Keratinocyte (primary cell): ENCODE results near the gene SLC25A15. TPM values are rescaled to one million over a fixed set of nuclear protein-coding genes. Genes with fewer than 3 reads are reported as not detected.

Experiments used
- DNase-seq: peaks from one replicate; pipeline ENCODE4 v3.0.0-alpha.2; 2011; ENCODE audit warnings: low read depth, missing footprints, low spot score
- FAIRE-seq: peaks from 2 replicates; lab custom pipeline; 2011; peaks lifted over from hg19 to GRCh38; lab: Jason Lieb, UNC
- H2AFZ ChIP-seq: 2 replicates; pipeline ENCODE4 v1.6.0; 2012; ENCODE audit warnings: low read length, control low read depth, inconsistent platforms; ENCODE audit not compliant: control insufficient read depth
- H3K27ac ChIP-seq: 2 replicates; pipeline ENCODE4 v1.5.1; 2011; ENCODE audit warnings: low read length; ENCODE audit not compliant: control insufficient read depth, insufficient read depth
- H3K27me3 ChIP-seq: 3 replicates; pipeline ENCODE4 v1.6.0; 2011; ENCODE audit warnings: low read length; ENCODE audit not compliant: control insufficient read depth, insufficient read depth; ENCODE audit errors: extremely low read depth
- H3K36me3 ChIP-seq, 2 experiments: 2 replicates in 1 of 2; 3 replicates in 1 of 2; pipeline ENCODE4 v1.5.1; 2011; ENCODE audit warnings: low read length in 2 of 2, mild to moderate bottlenecking in 1 of 2; ENCODE audit not compliant: control insufficient read depth in 2 of 2, insufficient read depth in 2 of 2; ENCODE audit errors: extremely low read depth in 1 of 2
- H3K4me1 ChIP-seq: 3 replicates; pipeline ENCODE4 v1.5.1; 2011; ENCODE audit warnings: low read length; ENCODE audit not compliant: control insufficient read depth, insufficient read depth; ENCODE audit errors: extremely low read depth
- H3K4me2 ChIP-seq: 3 replicates; pipeline ENCODE4 v1.6.0; 2011; ENCODE audit warnings: low read depth, low read length; ENCODE audit not compliant: control insufficient read depth, insufficient read depth; ENCODE audit errors: extremely low read depth
- H3K4me3 ChIP-seq, 3 experiments: fragments of 200-600 bp in 1 of 3; sonication (generic) in 1 of 3; 2 replicates in 2 of 3; 3 replicates in 1 of 3; pipeline ENCODE4 v1.5.1; 2011 to 2016; ENCODE audit warnings: low read length in 3 of 3, mild to moderate bottlenecking in 3 of 3, control low read depth in 2 of 3, inconsistent platforms in 1 of 3, low read depth in 1 of 3, mixed read lengths in 1 of 3, mixed run types in 1 of 3, moderate library complexity in 1 of 3; ENCODE audit not compliant: control insufficient read depth in 2 of 3, insufficient read depth in 2 of 3; ENCODE audit errors: extremely low read depth in 1 of 3
- H3K79me2 ChIP-seq: 2 replicates; pipeline ENCODE4 v1.6.0; 2012; ENCODE audit warnings: low read length; ENCODE audit not compliant: control insufficient read depth, insufficient read depth
- H3K9ac ChIP-seq: 3 replicates; pipeline ENCODE4 v1.6.0; 2011; ENCODE audit warnings: low read length; ENCODE audit not compliant: control insufficient read depth, insufficient read depth; ENCODE audit errors: extremely low read depth
- H3K9me1 ChIP-seq: 3 replicates; pipeline ENCODE4 v1.6.0; 2011; ENCODE audit warnings: low read length; ENCODE audit not compliant: control insufficient read depth, insufficient read depth; ENCODE audit errors: extremely low read depth
- H3K9me3 ChIP-seq: 2 replicates; pipeline ENCODE4 v1.5.1; 2012; ENCODE audit warnings: low read depth, low read length; ENCODE audit not compliant: control insufficient read depth
- H4K20me1 ChIP-seq: 3 replicates; pipeline ENCODE4 v1.6.0; 2011; ENCODE audit warnings: low read length; ENCODE audit not compliant: control insufficient read depth, insufficient read depth; ENCODE audit errors: extremely low read depth
- CTCF ChIP-seq, 3 experiments: IDR thresholded peaks in 1 of 3; conservative IDR thresholded peaks in 1 of 3; optimal IDR thresholded peaks in 1 of 3; 2 replicates in 2 of 3; 3 replicates in 1 of 3; pipeline versions ENCODE3 to v1.5.1; 2011; ENCODE audit warnings: low read length in 3 of 3, mild to moderate bottlenecking in 3 of 3, moderate library complexity in 2 of 3, control low read depth in 1 of 3, inconsistent platforms in 1 of 3; ENCODE audit not compliant: insufficient read depth in 2 of 3; ENCODE audit errors: extremely low read depth in 1 of 3
- EZH2 ChIP-seq: IDR thresholded peaks from one replicate; pipeline ENCODE4 v1.6.1; 2012; ENCODE audit warnings: inconsistent platforms, mild to moderate bottlenecking, low read length, moderate library complexity
- dilution Hi-C: fragments of 300-500 bp; cut with MboI; formaldehyde crosslinking; loops from one replicate; pipeline ENCODE4 v1.7.0; 2020; ENCODE audit warnings: low sequenced_read_pairs; ENCODE audit not compliant: extremely low pct_ligation_motif_present
- polyA plus RNA-seq, 5 experiments: library from polyadenylated mRNA; depleted of rRNA in 3 of 5; stranded (reverse) in 3 of 5; stranded (forward) in 1 of 5; unstranded in 1 of 5; fragments of >200 nt; gene quantifications; 1 replicate in 1 of 5; 2 replicates in 3 of 5; 3 replicates in 1 of 5; pipeline versions ENCODE4 v1.2.1 to v1.2.3, GENCODE V29; 2011 to 2012; ENCODE audit warnings: missing spikeins in 2 of 5, low read depth in 1 of 5, low replicate concordance in 1 of 5

SLC25A15 gene
- polyA plus RNA-seq, 1 donor (not counting 4 experiments of a cell fraction or from before 2014, with no cell fraction given) = 13.1 TPM

GRCh38 chr13:40776681-40777165 lies 12.7 kb upstream of the SLC25A15 start:
- Histone ChIP-seq H3K4me3 (peak overlapping the region in 1 of 3 experiments; percentile 45), H3K9me1 (no peaks in the 10 kb centered on the region), H3K36me3 (no peaks in the 10 kb centered on the region), H3K27me3 (no peaks in the 10 kb centered on the region), H3K27ac (no peak overlapping the region), H3K4me2 (peak overlapping the region; percentile 61), H3K4me1 (peaks cover 14% of the 10 kb centered on the region), H4K20me1 (no peaks in the 10 kb centered on the region), H2AFZ (peak overlapping the region; percentile 72), H3K79me2 (no peaks in the 10 kb centered on the region), H3K9ac (no peak overlapping the region), H3K9me3 (no peaks in the 10 kb centered on the region)
- TF ChIP-seq EZH2 (no peak), CTCF (optimal IDR thresholded peaks at IDR 0.05 in 1 of 3, IDR thresholded peaks at IDR 0.05 in 1 of 3, conservative IDR thresholded peaks at IDR 0.05 in 1 of 3; ENCODE audit: extremely low read depth in 1 of 3, insufficient read depth in 2 of 3, low read length in 3 of 3) (no peak)
- DNase-seq (peak; percentile 41), FAIRE-seq (peak; percentile 41)
- dilution Hi-C loops = no loop called here

DNA sequence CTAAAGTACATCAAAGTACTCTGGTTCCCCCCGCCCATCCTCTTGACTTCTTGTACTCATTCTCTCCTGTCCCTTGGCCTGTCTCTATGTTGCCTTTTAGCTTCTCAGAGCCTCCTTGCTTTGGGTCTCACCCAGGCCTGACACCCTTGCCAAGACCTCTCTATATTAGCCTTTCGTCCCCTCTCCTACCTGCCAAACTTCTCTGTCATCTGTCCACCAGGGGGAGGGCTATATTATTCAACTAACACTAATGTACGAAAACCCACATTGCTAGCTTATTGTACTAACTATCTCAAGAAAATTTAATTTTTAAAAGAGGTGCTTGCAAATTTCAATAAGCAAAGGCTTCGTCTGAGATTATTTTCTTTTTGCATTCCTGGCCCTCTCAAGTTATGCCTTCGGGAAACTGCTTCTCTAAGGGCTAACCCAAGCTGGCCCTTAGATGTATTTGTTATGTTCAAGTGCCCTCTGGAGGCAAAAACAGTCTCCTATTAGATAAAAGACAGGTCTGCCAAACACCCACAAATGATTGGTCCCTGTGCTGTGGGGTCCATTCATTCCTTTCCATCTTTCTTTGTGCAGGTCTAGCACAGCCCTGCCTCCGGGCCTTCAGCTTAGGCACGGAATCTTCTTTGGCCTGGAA lies 12.1 kb upstream of the SLC25A15 start:
- Histone ChIP-seq H3K79me2 (no peaks in the 10 kb centered on the region), H3K4me2 (peak overlapping the region; percentile 61), H3K4me1 (peaks cover 14% of the 10 kb centered on the region), H3K9me1 (no peaks in the 10 kb centered on the region), H3K36me3 (no peaks in the 10 kb centered on the region), H3K27me3 (no peaks in the 10 kb centered on the region), H3K27ac (no peak overlapping the region), H3K4me3 (peak overlapping the region in 1 of 3 experiments; percentile 15), H4K20me1 (no peaks in the 10 kb centered on the region), H3K9me3 (no peaks in the 10 kb centered on the region), H3K9ac (no peak overlapping the region), H2AFZ (peak overlapping the region; percentile 45)
- TF ChIP-seq CTCF (optimal IDR thresholded peaks at IDR 0.05 in 1 of 3, IDR thresholded peaks at IDR 0.05 in 1 of 3, conservative IDR thresholded peaks at IDR 0.05 in 1 of 3; ENCODE audit: extremely low read depth in 1 of 3, insufficient read depth in 2 of 3, low read length in 3 of 3) = peak; percentile 48 to 60 (median 55)
- no peak for TF ChIP-seq EZH2
- DNase-seq = no peak
- no peak for FAIRE-seq
- dilution Hi-C loops = no loop called here
